Right ventricle myocardium superior (tissue), 1 donor: ENCODE data around the gene CACFD1. TPM values are rescaled to one million over a fixed set of nuclear protein-coding genes. Genes with fewer than 3 reads are reported as not detected.
A peak's percentile ranks its signal among the peaks of the same experiment; 100 is the strongest.

Experiments used
- ATAC-seq: fragments of 200-7000 bp; cut with Tn5 transposase; one replicate; pipeline ENCODE4 v1.9.1; 2020; ENCODE audit warnings: mild to moderate bottlenecking; ENCODE audit not compliant: poor library complexity
- DNase-seq: peaks from one replicate; pipeline ENCODE4 v3.0.0-alpha.2; 2020
- intact Hi-C: fragments of 100-400 bp; cut with DNase I; formaldehyde crosslinking; loops from one replicate; pipeline ENCODE4 v1.11.2; 2022
- total RNA-seq: library from RNA; stranded (reverse); fragmentation: NEBNext Ultra II Directional; extraction: Animal tissue kit (Norgen Biotek cat#: 25700); gene quantifications from one replicate; pipeline ENCODE4 v1.2.1, GENCODE V29; 2021
- donor health status: DM: no; HTN: yes; CAD: no; lungs with severe emphysema.

Gene CACFD1
- total RNA-seq, 1 donor from 2014 or later, result 12.9 TPM

GRCh38 chr9:133458643-133459312 is 1.0 kb upstream of the CACFD1 start:
- intact Hi-C loops, result no loop called here
- ATAC-seq, result no peak
- DNase-seq, result no peak

DNA sequence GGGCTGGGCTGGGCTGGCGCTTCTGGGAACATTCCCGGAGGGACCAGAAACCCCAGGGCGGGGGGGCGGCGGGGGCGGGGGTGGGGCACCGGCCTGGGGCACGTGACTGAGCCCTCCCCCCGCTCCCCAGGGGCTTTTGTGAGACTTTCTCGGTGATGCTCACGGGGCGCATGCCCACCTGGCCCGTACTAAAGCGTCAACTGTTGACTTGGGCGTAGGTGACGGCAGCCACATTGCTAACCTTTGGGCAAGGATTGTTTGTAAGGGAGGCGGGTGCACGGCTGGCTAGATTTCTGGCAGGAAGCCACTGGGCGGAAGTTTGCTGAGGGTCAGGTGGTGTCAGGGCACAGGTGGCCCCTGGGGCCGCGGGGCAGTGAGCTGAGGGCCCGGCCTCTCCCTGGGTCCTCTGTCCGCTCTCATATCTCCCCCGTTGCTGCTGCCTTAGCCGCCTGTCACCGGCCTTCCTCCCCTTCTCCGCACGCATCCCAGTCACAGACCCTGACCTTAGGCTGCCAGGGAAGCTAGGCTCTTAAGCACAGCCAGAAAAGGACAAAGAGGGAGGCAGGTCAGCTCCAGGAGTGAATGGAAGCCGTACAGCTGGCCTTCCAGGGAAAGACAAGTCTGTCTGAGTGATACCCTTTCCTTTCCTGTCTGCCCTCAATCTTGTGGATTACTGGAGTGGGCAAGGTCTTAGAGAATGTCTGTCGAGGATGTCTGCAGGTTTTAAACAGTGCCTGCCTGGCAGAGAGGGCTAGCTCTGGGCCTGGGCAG is 812 bp downstream of the CACFD1 start:
- intact Hi-C loops, result no loop called here
- DNase-seq (peak; percentile 67), ATAC-seq (peak; percentile 26)

DNA sequence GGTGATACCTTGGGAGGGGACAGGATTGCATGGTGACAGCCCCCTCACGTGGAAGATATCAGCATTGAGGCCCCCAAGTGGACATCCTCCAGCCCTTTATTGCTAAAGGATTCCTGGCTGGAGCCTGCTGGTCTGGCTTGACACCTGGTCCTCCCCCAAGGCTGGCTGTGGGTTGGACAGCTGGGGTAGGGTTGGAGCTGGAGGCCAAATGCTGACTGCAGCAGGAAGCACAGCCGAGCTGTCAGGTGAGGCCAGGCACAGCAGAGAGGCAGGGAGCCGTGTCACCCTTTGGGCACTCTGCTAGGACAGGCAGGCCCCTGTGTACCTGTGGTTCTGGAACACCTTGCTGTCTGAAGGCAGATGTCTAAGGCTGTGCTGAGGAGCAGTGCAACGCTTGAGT is 2.2 kb downstream of the CACFD1 start:
- intact Hi-C loops, result no loop called here
- no peak for DNase-seq
- no peak for ATAC-seq

DNA sequence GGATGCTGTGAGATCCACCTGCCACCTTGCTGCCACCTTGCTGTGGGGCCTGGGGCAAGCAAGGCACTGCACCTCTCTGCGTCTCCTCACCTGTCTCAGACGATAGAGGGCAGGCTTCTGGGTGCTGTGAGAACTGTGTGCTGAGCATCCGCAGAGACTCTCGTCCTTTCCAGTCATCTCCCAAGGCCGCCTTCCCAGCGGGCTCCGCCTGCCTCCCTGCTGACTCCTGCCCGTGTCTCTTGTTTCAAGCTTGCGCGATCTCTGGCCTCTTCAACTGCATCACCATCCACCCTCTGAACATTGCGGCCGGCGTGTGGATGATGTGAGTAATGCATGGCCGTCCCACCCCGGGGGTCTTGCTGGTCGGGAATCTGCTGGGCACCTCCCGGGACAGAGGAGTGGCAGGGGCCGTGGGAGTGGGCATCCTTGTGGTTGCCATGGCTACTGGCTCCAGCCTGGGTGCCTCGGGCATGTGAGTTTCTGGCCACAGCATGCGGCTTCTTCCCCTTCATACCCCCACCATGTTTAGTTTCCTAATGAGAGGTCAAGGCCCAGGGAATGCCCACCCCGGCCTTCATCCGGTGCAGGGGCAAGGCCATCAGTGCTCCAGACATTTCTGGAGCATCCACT is 3.6 kb downstream of the CACFD1 start:
- ATAC-seq (no peak), DNase-seq (no peak)
- intact Hi-C loops, result no loop called here

GRCh38 chr9:133463864-133464615 is 4.3 kb downstream of the CACFD1 start:
- ATAC-seq (no peak), DNase-seq (no peak)
- intact Hi-C loops, result no loop called here

DNA sequence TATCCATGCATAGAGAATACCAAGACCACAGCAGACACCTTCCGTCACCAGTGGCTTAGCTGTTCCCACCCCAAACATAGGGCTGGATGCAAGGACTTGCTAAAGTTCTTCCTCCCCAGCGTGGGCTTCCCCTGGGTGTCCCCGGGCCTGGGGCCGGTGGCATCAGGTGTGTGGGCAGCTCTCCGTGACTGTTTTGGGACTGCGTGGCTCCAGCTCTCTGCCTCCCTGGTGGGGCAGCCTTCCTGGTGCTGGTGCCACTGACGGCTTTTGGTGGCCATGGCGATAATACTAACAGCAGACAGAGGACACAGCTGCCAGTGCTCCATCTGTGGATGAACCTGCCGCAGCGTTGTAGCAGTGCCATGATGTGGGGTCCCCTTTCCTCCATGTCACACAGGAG is 4.9 kb downstream of the CACFD1 start:
- no peak for ATAC-seq
- no peak for DNase-seq

GRCh38 chr9:133465984-133466383 is 6.2 kb downstream of the CACFD1 start:
- intact Hi-C loops, result no loop called here

More for the DNA sequence above, 4.9 kb downstream of the CACFD1 start:
- intact Hi-C loops, result no loop called here

GRCh38 chr9:133467101-133467500 is 7.3 kb downstream of the CACFD1 start:
- ATAC-seq, result no peak
- no peak for DNase-seq
- intact Hi-C loops, result no loop called here

More at GRCh38 chr9:133465984-133466383, 6.2 kb downstream of the CACFD1 start:
- ATAC-seq (no peak), DNase-seq (no peak)

DNA sequence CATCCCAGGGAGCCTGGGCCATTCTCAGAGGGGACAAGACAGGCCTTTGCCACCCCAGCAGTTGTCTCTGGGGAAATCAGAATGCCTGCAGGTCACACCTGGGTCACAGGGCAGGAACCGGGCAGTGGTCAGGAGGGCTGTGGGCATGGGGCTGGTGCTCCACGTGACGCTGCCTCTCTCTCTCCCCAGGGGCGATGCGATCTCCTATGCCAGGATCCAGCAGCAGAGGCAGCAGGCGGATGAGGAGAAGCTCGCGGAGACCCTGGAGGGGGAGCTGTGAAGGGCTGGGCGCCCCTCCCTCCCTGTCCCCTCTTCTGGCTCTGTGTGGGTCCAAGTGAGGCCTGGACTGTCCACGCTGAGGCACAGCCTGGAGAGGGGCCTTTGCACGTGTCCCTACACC is 8.6 kb downstream of the CACFD1 start:
- intact Hi-C loops, result no loop called here
- ATAC-seq, result no peak
- no peak for DNase-seq

GRCh38 chr9:133468777-133469421 is 9.1 kb downstream of the CACFD1 start:
- no peak for DNase-seq
- ATAC-seq, result no peak
- intact Hi-C loops, result no loop called here

DNA sequence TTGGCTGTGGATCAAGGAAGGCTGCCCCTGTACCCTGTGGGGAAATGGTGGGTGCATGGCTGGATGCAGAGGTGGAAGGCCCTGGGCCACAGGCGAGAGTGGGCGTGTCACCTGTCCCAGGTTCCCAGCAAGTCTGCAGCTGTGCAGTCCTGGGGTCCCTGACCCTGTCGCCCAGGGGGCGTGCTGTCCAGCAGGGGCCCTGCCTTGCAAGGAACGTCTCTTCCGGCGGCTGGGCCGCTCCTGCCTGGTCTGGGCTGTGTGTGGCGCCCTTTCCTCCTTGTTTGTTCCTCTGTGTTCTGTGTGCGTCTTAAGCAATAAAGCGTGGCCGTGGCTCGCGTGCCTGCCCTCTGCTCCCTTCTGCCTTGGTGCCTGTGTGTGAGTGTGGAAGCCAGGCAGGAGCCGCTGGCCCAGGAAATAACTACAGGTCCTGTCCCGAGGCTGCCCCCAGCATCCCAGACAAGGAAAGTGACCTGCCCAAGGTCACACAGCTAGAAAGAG is 10.7 kb downstream of the CACFD1 start:
- intact Hi-C loops, result no loop called here
- no peak for DNase-seq
- no peak for ATAC-seq

GRCh38 chr9:133470988-133471387 is 11.2 kb downstream of the CACFD1 start:
- DNase-seq (no peak), ATAC-seq (no peak)
- intact Hi-C loops, result no loop called here

- intact Hi-C loops, result no loop called here
- DNase-seq (no peak), ATAC-seq (no peak)
Measured at GRCh38 chr9:133471551-133472276, 11.9 kb downstream of the CACFD1 start.

- intact Hi-C loops, result no loop called here
- DNase-seq (no peak), ATAC-seq (no peak)
Measured at GRCh38 chr9:133472277-133472645, 12.5 kb downstream of the CACFD1 start.

- intact Hi-C loops, result no loop called here
- DNase-seq, result no peak
- no peak for ATAC-seq
Measured at GRCh38 chr9:133472753-133473378, 13.1 kb downstream of the CACFD1 start.

DNA sequence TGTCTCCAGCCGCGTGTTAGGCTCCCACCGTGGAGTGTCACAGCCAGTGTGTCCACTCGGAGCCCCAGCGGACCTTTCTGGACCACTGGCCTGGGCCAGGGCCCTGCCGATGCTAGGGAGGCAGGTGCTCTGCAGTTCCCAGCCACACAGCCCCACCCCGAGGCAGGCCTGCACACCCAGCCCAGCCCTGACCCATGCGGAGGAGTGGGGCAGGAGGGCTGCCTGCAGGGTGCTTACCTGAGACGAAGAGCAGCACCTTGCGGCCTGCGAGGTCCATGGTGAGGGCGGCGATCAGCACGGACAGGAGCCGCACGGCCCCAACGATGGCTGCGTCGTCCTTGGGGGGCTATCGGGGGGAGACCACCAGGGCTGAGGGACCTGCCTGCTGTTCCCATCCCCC is 14.0 kb downstream of the CACFD1 start:
- intact Hi-C loops, result no loop called here
- DNase-seq, result no peak

GRCh38 chr9:133474215-133474614 is 14.4 kb downstream of the CACFD1 start:
- intact Hi-C loops, result no loop called here
- DNase-seq (no peak), ATAC-seq (no peak)

More for the DNA sequence above, 14.0 kb downstream of the CACFD1 start:
- no peak for ATAC-seq

GRCh38 chr9:133474853-133475252 is 15.1 kb downstream of the CACFD1 start:
- no peak for DNase-seq
- intact Hi-C loops, result no loop called here
- no peak for ATAC-seq
